DOHH2 (cell line): ENCODE measurements around the gene TMEM52.

Experiments used
- EZH2phosphoT487 ChIP-seq: fragments of 200-600 bp; sonication (generic); IDR thresholded peaks from 2 replicates; pipeline ENCODE4 v1.6.1; 2017; ENCODE audit warnings: borderline replicate concordance, mild to moderate bottlenecking, antibody characterized with exemption, low read length, moderate library complexity, mixed read lengths
- TF ChIP-seq, protein P1 (sequence below): fragments of 200-600 bp; sonication (generic); IDR thresholded peaks from one replicate; pipeline ENCODE4 v1.5.1; 2014; ENCODE audit warnings: antibody characterized with exemption, mild to moderate bottlenecking, low read depth, low read length; ENCODE audit not compliant: poor library complexity, severe bottlenecking

DNA sequence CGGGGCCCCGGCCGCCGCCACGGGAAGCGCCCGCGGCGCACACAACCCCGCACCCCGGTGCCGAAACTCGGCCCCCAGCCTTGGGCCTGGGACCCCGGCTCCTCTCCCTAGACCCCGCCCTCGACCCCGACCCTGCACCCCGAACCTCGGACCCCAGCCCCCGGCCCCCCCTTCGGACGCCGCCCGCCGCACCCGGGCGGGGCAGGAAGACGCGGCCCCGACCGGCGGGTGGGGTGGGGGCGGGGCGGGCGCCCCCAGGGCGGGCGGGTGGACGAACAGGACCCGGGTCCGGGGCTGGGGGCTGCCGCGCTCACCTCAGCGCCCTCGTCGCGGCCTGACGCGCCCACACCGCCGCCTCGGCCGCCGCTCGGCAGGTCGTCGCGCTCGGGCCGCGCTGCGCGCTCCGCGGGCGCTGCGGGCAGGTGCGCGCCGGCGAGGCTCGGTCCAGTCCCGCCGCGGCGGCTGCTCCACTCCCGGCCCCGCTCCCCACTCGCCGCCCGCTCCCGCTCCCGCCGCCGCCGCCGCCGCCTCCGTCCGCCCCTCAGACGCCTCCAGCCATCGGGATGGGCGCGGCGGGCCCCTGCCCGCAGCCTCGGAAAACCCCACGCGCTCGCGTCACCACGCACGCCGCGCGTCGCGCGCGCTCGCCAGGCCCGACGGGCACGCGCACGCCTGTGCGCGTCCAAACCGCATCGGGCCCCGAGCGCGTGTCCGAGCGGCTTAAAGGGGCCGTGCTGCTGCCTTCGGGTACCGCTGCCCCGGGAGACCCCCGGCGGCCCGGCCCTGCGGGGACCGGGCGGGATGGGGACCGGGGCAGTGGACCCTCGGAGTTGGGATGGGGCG lies 28.4 kb downstream of the TMEM52 start, which contains the start of gene GNB1:
- TF ChIP-seq, protein P1, sequence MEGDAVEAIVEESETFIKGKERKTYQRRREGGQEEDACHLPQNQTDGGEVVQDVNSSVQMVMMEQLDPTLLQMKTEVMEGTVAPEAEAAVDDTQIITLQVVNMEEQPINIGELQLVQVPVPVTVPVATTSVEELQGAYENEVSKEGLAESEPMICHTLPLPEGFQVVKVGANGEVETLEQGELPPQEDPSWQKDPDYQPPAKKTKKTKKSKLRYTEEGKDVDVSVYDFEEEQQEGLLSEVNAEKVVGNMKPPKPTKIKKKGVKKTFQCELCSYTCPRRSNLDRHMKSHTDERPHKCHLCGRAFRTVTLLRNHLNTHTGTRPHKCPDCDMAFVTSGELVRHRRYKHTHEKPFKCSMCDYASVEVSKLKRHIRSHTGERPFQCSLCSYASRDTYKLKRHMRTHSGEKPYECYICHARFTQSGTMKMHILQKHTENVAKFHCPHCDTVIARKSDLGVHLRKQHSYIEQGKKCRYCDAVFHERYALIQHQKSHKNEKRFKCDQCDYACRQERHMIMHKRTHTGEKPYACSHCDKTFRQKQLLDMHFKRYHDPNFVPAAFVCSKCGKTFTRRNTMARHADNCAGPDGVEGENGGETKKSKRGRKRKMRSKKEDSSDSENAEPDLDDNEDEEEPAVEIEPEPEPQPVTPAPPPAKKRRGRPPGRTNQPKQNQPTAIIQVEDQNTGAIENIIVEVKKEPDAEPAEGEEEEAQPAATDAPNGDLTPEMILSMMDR: no peak
- TF ChIP-seq EZH2phosphoT487: no peak
